MM.1S (cell line): Measurements from ENCODE around the gene RBKS.
"Not testable (repeated sequence)": the region's sequence is repeated elsewhere in the genome, so short reads cannot be mapped to it uniquely, and the experiment has no call there.

ENCODE experiments used
- DNase-seq: peaks from one replicate; pipeline ENCODE4 v3.0.0-alpha.2; 2015
- H2AFZ ChIP-seq: fragments of 300-600 bp; sonication (generic); 2 replicates; pipeline ENCODE4 v1.6.0; 2016; ENCODE audit warnings: antibody characterized with exemption, low read length
- H3F3A ChIP-seq: fragments of 300-600 bp; sonication (generic); 2 replicates; pipeline ENCODE4 v1.6.1; 2016; ENCODE audit warnings: mild to moderate bottlenecking, antibody characterized with exemption, low read length, moderate library complexity, mixed read lengths; ENCODE audit not compliant: insufficient read depth
- H3K27ac ChIP-seq: fragments of 300-600 bp; sonication (generic); 2 replicates; pipeline ENCODE4 v1.5.1; 2016; ENCODE audit warnings: mild to moderate bottlenecking, low read length
- H3K27me3 ChIP-seq: fragments of 300-600 bp; sonication (generic); replicated peaks from 2 replicates; pipeline ENCODE4 v1.6.0; 2016; ENCODE audit warnings: low read length; ENCODE audit not compliant: insufficient read depth
- H3K36me3 ChIP-seq: fragments of 300-600 bp; sonication (generic); replicated peaks from 2 replicates; pipeline ENCODE4 v1.6.1; 2016; ENCODE audit warnings: mild to moderate bottlenecking, low read length, mixed read lengths; ENCODE audit not compliant: insufficient read depth
- H3K4me1 ChIP-seq: fragments of 300-600 bp; sonication (generic); 2 replicates; pipeline ENCODE4 v1.6.1; 2016; ENCODE audit warnings: low read length, mixed read lengths
- H3K4me2 ChIP-seq: fragments of 300-600 bp; sonication (generic); 2 replicates; pipeline ENCODE4 v1.6.0; 2016; ENCODE audit warnings: low read depth, low read length
- H3K4me3 ChIP-seq: fragments of 300-600 bp; sonication (generic); 2 replicates; pipeline ENCODE4 v1.5.1; 2016; ENCODE audit warnings: low read length, mixed read lengths
- H3K79me2 ChIP-seq: fragments of 300-600 bp; sonication (generic); 2 replicates; pipeline ENCODE4 v1.6.1; 2016; ENCODE audit warnings: mixed run types, low read length, mixed read lengths
- H3K9ac ChIP-seq: fragments of 300-600 bp; sonication (generic); 2 replicates; pipeline ENCODE4 v1.6.1; 2016; ENCODE audit warnings: low read length, mixed read lengths
- H3K9me2 ChIP-seq: fragments of 300-600 bp; sonication (generic); replicated peaks from 2 replicates; pipeline ENCODE4 v1.6.1; 2016; ENCODE audit warnings: mild to moderate bottlenecking, low read length, mixed read lengths; ENCODE audit not compliant: insufficient read depth
- H3K9me3 ChIP-seq: fragments of 300-600 bp; sonication (generic); replicated peaks from 2 replicates; pipeline ENCODE4 v1.6.1; 2016; ENCODE audit warnings: mild to moderate bottlenecking, low read length, mixed read lengths; ENCODE audit not compliant: insufficient read depth
- H4K20me1 ChIP-seq: fragments of 300-600 bp; sonication (generic); 2 replicates; pipeline ENCODE4 v1.6.1; 2016; ENCODE audit warnings: mild to moderate bottlenecking, low read length, moderate library complexity, mixed read lengths; ENCODE audit not compliant: insufficient read depth
- CTCF ChIP-seq: fragments of 300-600 bp; sonication (generic); IDR thresholded peaks from 2 replicates; pipeline ENCODE4 v1.5.1; 2016; ENCODE audit warnings: antibody characterized with exemption, low read length, mixed read lengths
- EZH2 ChIP-seq: fragments of 300-600 bp; sonication (generic); optimal IDR thresholded peaks from 2 replicates; pipeline ENCODE3; 2017; ENCODE audit warnings: low read depth, mild to moderate bottlenecking, antibody characterized with exemption, low read length, mixed read lengths
- EZH2phosphoT487 ChIP-seq: fragments of 300-600 bp; sonication (generic); IDR thresholded peaks from 2 replicates; pipeline ENCODE4 v1.6.1; 2018; ENCODE audit warnings: antibody characterized with exemption, low read length

Gene RBKS

GRCh38 chr2:27751377-27751776 is 138.8 kb downstream of the RBKS start:
- TF ChIP-seq CTCF (no peak), EZH2 (no peak), EZH2phosphoT487 (no peak)
- Histone ChIP-seq H3K4me1 (no peaks in the 10 kb centered on the region), H3K4me3 (no peak overlapping the region), H3K27ac (no peak overlapping the region), H4K20me1 (no peaks in the 10 kb centered on the region), H3K36me3 (no peaks in the 10 kb centered on the region), H3K9me2 (no peaks in the 10 kb centered on the region), H3K27me3 (no peaks in the 10 kb centered on the region), H3K9ac (no peak overlapping the region), H3K9me3 (no peaks in the 10 kb centered on the region), H3K4me2 (no peak overlapping the region), H3F3A (no peaks in the 10 kb centered on the region), H2AFZ (no peak overlapping the region), H3K79me2 (no peaks in the 10 kb centered on the region)
- no peak for DNase-seq

- H4K20me1 ChIP-seq, H2AFZ ChIP-seq, DNase-seq, H3K27me3 ChIP-seq, H3K27ac ChIP-seq, H3K9me3 ChIP-seq, H3K79me2 ChIP-seq, H3K9ac ChIP-seq, H3K9me2 ChIP-seq, H3K4me3 ChIP-seq, H3F3A ChIP-seq, H3K4me2 ChIP-seq, H3K4me1 ChIP-seq, H3K36me3 ChIP-seq: not testable (repeated sequence)
These were observed 141.2 kb downstream of the RBKS start for GRCh38 chr2:27748803-27749554.

DNA sequence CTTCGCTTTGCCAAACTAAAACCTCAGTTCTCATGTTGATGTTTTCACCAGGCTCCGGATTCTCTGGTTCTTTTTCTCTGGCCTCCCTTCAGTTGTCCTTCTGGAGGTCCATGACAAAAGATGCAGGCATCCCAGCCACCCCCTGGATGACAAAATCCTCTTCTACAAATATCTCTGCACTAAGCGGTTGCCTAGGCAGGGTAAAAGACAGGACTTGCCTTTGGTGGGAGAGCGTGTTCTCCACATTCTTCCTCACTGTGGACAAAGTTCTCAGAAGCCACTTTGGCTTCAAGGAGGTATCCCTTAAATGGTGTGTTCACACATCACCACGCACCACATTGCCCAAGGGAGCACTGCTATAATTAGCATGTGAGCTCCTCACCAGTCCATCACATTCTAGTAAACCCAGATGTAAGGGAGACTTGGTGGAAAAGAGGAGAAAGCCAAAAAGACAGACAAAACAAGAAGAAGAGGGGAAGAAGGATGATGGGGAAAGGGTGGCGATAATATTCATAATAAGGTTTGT is 142.3 kb downstream of the RBKS start:
- H3K4me2 ChIP-seq, result no peak overlapping the region
- H4K20me1 ChIP-seq, result no peaks in the 10 kb centered on the region
- no peak overlapping the region for H3K4me3 ChIP-seq
- no peak for TF ChIP-seq EZH2phosphoT487
- no peak overlapping the region for H2AFZ ChIP-seq
- no peaks in the 10 kb centered on the region for H3F3A ChIP-seq
- no peaks in the 10 kb centered on the region for H3K36me3 ChIP-seq
- no peaks in the 10 kb centered on the region for H3K79me2 ChIP-seq
- no peak for DNase-seq
- no peaks in the 10 kb centered on the region for H3K9me2 ChIP-seq
- H3K4me1 ChIP-seq, result no peaks in the 10 kb centered on the region
- H3K27me3 ChIP-seq, result no peaks in the 10 kb centered on the region
- H3K9ac ChIP-seq, result no peak overlapping the region
- no peak overlapping the region for H3K27ac ChIP-seq
- H3K9me3 ChIP-seq, result no peaks in the 10 kb centered on the region

DNA sequence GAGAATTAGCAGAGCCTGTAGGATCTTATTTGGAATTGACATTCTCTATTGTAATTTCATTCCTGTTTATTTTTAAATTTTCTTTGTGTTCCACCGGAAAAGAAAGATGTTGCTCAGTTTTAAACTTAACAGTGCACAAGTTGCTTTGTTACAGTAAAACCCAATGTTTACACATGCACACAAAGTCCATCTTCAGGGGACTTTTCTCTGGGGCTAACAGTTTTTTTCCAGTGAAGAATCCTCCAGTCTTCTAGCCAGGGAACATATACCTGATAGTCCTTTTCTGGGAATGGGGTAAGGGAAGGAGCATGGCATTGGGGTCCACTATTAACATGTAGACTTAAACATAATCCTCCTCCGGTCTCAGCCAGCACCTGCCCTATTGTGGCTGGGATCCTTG is 143.9 kb downstream of the RBKS start:
- Histone ChIP-seq H3K4me2 (no peak overlapping the region), H3K9ac (no peak overlapping the region), H3K4me1 (no peaks in the 10 kb centered on the region), H3K9me3 (no peaks in the 10 kb centered on the region), H3K36me3 (no peaks in the 10 kb centered on the region), H3K79me2 (no peaks in the 10 kb centered on the region), H3K4me3 (no peak overlapping the region), H2AFZ (no peak overlapping the region), H4K20me1 (no peaks in the 10 kb centered on the region), H3K27ac (no peak overlapping the region), H3K9me2 (no peaks in the 10 kb centered on the region), H3F3A (no peaks in the 10 kb centered on the region), H3K27me3 (no peaks in the 10 kb centered on the region)
- DNase-seq, result no peak
- TF ChIP-seq CTCF (no peak), EZH2 (no peak), EZH2phosphoT487 (no peak)

DNA sequence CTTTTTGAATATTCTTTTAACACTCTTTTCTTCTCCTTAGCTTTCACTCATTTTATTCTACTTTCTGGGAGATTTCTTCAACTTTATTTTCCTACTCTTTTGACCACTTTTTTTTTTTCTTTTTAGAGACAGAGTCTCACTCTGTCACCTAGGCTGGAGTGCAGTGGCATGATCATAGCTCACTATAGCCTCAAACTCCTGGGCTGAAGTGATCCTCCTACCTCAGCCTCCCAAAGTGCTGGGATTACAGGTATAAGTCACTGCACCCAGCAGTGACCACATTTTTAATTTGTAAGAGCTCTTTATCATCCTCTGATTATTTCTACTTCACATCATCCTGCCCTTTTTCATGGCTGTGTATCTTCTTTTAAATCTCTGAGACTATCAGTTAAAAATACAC is 144.7 kb downstream of the RBKS start:
- not testable (repeated sequence) for H3K27ac ChIP-seq, H3K4me2 ChIP-seq, H3F3A ChIP-seq, H3K9me2 ChIP-seq, H3K4me3 ChIP-seq, H3K9me3 ChIP-seq, H3K36me3 ChIP-seq, H3K9ac ChIP-seq, H3K27me3 ChIP-seq, H3K4me1 ChIP-seq, H3K79me2 ChIP-seq, DNase-seq, H2AFZ ChIP-seq, H4K20me1 ChIP-seq
